ENCODE measurements around the gene CD164L2. TPM values are rescaled to one million over a fixed set of nuclear protein-coding genes. Genes with fewer than 3 reads are reported as not detected.
"Not testable (repeated sequence)": the region's sequence is repeated elsewhere in the genome, so short reads cannot be mapped to it uniquely, and the experiment has no call there.

Gene CD164L2
- total RNA-seq, result not detected

DNA sequence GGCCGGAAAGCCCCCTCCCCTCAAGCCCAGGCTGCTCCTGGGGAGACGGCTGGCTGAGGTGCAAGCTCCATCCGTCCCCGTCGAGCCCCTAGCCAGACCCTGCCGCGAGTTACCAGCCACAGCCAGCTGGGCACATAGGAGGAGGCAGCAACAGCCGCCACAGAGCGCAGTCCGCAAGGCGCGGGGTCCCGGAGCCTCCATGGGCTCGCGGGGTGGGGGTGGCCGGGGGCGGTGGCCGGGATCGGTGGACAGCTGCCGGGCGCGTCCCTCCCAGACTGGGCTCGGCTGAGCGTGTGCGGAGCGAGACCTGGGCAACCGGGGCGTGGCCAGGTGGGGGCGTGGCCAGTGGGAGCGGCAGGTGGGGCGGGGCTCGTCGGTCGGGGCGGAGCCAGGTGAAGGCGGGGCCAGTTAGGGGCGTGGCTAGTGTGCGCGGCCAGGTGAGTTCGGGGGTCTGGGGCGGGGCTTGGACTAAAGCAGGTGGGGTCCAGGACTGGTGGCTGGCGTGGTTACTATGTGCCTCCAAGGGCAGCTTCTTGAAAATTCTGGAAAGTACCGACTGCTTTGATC lies at the start of gene CD164L2:
CD164L2 (minus strand) TSS at position 295 of the 567 bp plus-strand sequence; CDS start at position 201, 94 bp downstream.
- intact Hi-C loops (cut with DNase I; ENCODE audit: low total_unique reads) (no loop called here), in situ Hi-C loops (cut with MboI; ENCODE audit: low pct_ligation_motif_present in 1 of 4, low pct_unique_long_range_greater_than_20kb in 1 of 4, low sequenced_read_pairs in 3 of 4) (no loop called here)
- Histone ChIP-seq H3K36me3 (no peaks in the 10 kb centered on the region), H3K27me3 (no peaks in the 10 kb centered on the region), H3K4me3 (peak within 1 kb of the TSS in 1 of 4 donors; percentile 22), H3K9me3 (no peaks in the 10 kb centered on the region), H3K27ac (no peak within 1 kb of the TSS), H3K4me1 (peaks cover 0 to 6% (median 2%) of the 10 kb centered on the region in 4 donors)
- DNase-seq, result peak; percentile 85
- TF ChIP-seq CTCF (IDR thresholded peaks at IDR 0.05) (no peak), POLR2A (IDR thresholded peaks at IDR 0.05) (no peak), POLR2AphosphoS5 (IDR thresholded peaks at IDR 0.05) (no peak)
- WGBS, 2 donors (ENCODE audit: low coverage in 1 of 2), result 19% methylated on average over 36 of the region's 43 CpGs; no CpG with 5 or more reads in 1 of the 2 donors

GRCh38 chr1:27432725-27433124 lies 49.6 kb upstream of the CD164L2 start:
- peaks cover 61 to 93% (median 76%) of the 10 kb centered on the region in 4 donors for H3K4me1 ChIP-seq
- H3K4me3 ChIP-seq; in situ Hi-C loops (cut with MboI; ENCODE audit: low pct_ligation_motif_present in 1 of 4, low pct_unique_long_range_greater_than_20kb in 1 of 4, low sequenced_read_pairs in 3 of 4); DNase-seq; H3K9me3 ChIP-seq; H3K36me3 ChIP-seq; H3K27me3 ChIP-seq; intact Hi-C loops (cut with DNase I; ENCODE audit: low total_unique reads): not testable (repeated sequence)
- H3K27ac ChIP-seq, result peak overlapping the region in 3 of 4 donors; percentile 18 to 89 (median 26)
- 59 to 86% methylated on average over 1 of the region's 1 CpG for WGBS, 2 donors (ENCODE audit: low coverage in 1 of 2)

DNA sequence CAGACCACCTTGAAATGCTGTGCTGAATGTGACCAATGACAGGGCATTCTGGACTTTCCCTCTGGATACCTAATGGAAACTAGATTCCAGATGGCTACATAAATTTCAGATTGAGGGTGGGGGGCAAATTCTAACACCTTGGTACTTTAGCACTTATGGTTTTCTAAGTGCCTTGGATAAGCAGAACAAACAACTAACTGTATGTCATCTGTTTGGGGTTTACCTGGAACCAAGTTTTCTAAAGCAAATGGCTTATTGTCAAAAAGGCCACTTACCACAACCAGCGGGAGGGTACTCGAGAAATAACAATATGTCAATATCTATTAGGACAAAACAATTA lies 48.4 kb upstream of the CD164L2 start:
- 81 to 90% methylated on average over 2 of the region's 2 CpGs for WGBS, 2 donors (ENCODE audit: low coverage in 1 of 2)
- Histone ChIP-seq H3K27ac (peak overlapping the region; percentile 63 to 79 (median 74)), H3K36me3 (peaks cover 0 to 7% (median 0%) of the 10 kb centered on the region in 4 donors), H3K9me3 (no peaks in the 10 kb centered on the region), H3K27me3 (no peaks in the 10 kb centered on the region), H3K4me3 (no peak overlapping the region), H3K4me1 (peaks cover 64 to 93% (median 69%) of the 10 kb centered on the region in 4 donors)
- TF ChIP-seq POLR2A (IDR thresholded peaks at IDR 0.05) (no peak), CTCF (IDR thresholded peaks at IDR 0.05) (no peak), POLR2AphosphoS5 (IDR thresholded peaks at IDR 0.05) (no peak), EP300 (IDR thresholded peaks at IDR 0.05; ENCODE audit: low read depth) (no peak)
- in situ Hi-C loops (cut with MboI; ENCODE audit: low pct_ligation_motif_present in 1 of 4, low pct_unique_long_range_greater_than_20kb in 1 of 4, low sequenced_read_pairs in 3 of 4), result no loop called here
- DNase-seq, result no peak
- intact Hi-C loops (cut with DNase I; ENCODE audit: low total_unique reads), result loop anchor here (1.0 kb wide), 1 partner anchor 21 kb away; no protein-coding TSS in a partner anchor

GRCh38 chr1:27430903-27431600 lies 47.9 kb upstream of the CD164L2 start:
- peak overlapping the region; percentile 63 to 79 (median 74) for H3K27ac ChIP-seq
- DNase-seq, result no peak
- in situ Hi-C loops (cut with MboI; ENCODE audit: low pct_ligation_motif_present in 1 of 4, low pct_unique_long_range_greater_than_20kb in 1 of 4, low sequenced_read_pairs in 3 of 4) (no loop called here), intact Hi-C loops (cut with DNase I; ENCODE audit: low total_unique reads) (loop anchor here (1.0 kb wide), 1 partner anchor 21 kb away; no protein-coding TSS in a partner anchor)
- peak overlapping the region in 1 of 4 donors; percentile 7 for H3K4me3 ChIP-seq
- WGBS, 2 donors (ENCODE audit: low coverage in 1 of 2), result 20 to 45% methylated on average over 1 of the region's 1 CpG
- H3K27me3 ChIP-seq, result no peaks in the 10 kb centered on the region
- H3K9me3 ChIP-seq, result no peaks in the 10 kb centered on the region
- peaks cover 59 to 90% (median 64%) of the 10 kb centered on the region in 4 donors for H3K4me1 ChIP-seq
- peaks cover 0 to 7% (median 0%) of the 10 kb centered on the region in 4 donors for H3K36me3 ChIP-seq
- TF ChIP-seq POLR2A (IDR thresholded peaks at IDR 0.05) (no peak), POLR2AphosphoS5 (IDR thresholded peaks at IDR 0.05) (peak in 2 of 3 donors; percentile 28 to 41), EP300 (IDR thresholded peaks at IDR 0.05; ENCODE audit: low read depth) (no peak), CTCF (IDR thresholded peaks at IDR 0.05) (no peak)

Data from transverse colon (tissue), 4 donors.